ENCODE data around the gene NRXN3.

NRXN3 gene

GRCh38 chr14:78175412-78175811 is 5.2 kb downstream of the NRXN3 start:
- no peak for DNase-seq

- DNase-seq: no peak
These were observed 7.9 kb downstream of the NRXN3 start for GRCh38 chr14:78178071-78178470.

- no peak for DNase-seq
These were observed 8.8 kb downstream of the NRXN3 start for GRCh38 chr14:78178971-78179370.

GRCh38 chr14:78181270-78181669 is 11.1 kb downstream of the NRXN3 start:
- no peak for DNase-seq

GRCh38 chr14:78182722-78183121 is 12.5 kb downstream of the NRXN3 start:
- peak; percentile 64 for DNase-seq

- DNase-seq: no peak
These were observed 14.0 kb downstream of the NRXN3 start for GRCh38 chr14:78184157-78184556.

- DNase-seq: no peak
These were observed 16.1 kb downstream of the NRXN3 start for GRCh38 chr14:78186277-78186676.

GRCh38 chr14:78188882-78189281 is 18.7 kb downstream of the NRXN3 start:
- no peak for DNase-seq

GRCh38 chr14:78195431-78195830 is 25.3 kb downstream of the NRXN3 start:
- no peak for DNase-seq

GRCh38 chr14:78196323-78196722 is 26.1 kb downstream of the NRXN3 start:
- DNase-seq: no peak

GRCh38 chr14:78197051-78197450 is 26.9 kb downstream of the NRXN3 start:
- DNase-seq: no peak

GRCh38 chr14:78202163-78202562 is 32.0 kb downstream of the NRXN3 start:
- DNase-seq: no peak

- DNase-seq: peak; percentile 82
These were observed 32.8 kb downstream of the NRXN3 start for GRCh38 chr14:78202976-78203375.

GRCh38 chr14:78207414-78207813 is 37.2 kb downstream of the NRXN3 start:
- no peak for DNase-seq

- no peak for DNase-seq
These were observed 50.1 kb downstream of the NRXN3 start for GRCh38 chr14:78220273-78220672.

- no peak for DNase-seq
These were observed 52.6 kb downstream of the NRXN3 start for GRCh38 chr14:78222746-78223145.

GRCh38 chr14:78227248-78228077 is 57.3 kb downstream of the NRXN3 start:
- no peak for DNase-seq

GRCh38 chr14:78228702-78229327 is 58.6 kb downstream of the NRXN3 start:
- no peak for DNase-seq

GRCh38 chr14:78232231-78233000 is 62.2 kb downstream of the NRXN3 start:
- peak; percentile 72 for DNase-seq

GRCh38 chr14:78238141-78238540 is 68.0 kb downstream of the NRXN3 start:
- DNase-seq: no peak

GRCh38 chr14:78240567-78240966 is 70.4 kb downstream of the NRXN3 start:
- DNase-seq: peak; percentile 43

- DNase-seq: no peak
These were observed 71.9 kb downstream of the NRXN3 start for GRCh38 chr14:78242086-78242485.

GRCh38 chr14:78243187-78243586 is 73.0 kb downstream of the NRXN3 start:
- no peak for DNase-seq

- DNase-seq: no peak
These were observed 75.1 kb downstream of the NRXN3 start for GRCh38 chr14:78245238-78245637.

Data from COR-L47 (cell line).